HL-60 (cell line): ENCODE results near the gene CYS1.
"Not testable (repeated sequence)": the region's sequence is repeated elsewhere in the genome, so short reads cannot be mapped to it uniquely, and the experiment has no call there.

ENCODE experiments used
- GABPA ChIP-seq: IDR thresholded peaks from 2 replicates; pipeline ENCODE4 v1.6.1; 2012; ENCODE audit warnings: low read depth
- POLR2AphosphoS5 ChIP-seq: IDR thresholded peaks from 2 replicates; pipeline ENCODE4 v1.6.1; 2012; ENCODE audit warnings: low read depth
- SPI1 ChIP-seq: IDR thresholded peaks from 2 replicates; pipeline ENCODE4 v1.6.1; 2012; ENCODE audit warnings: low read depth, mild to moderate bottlenecking, borderline replicate concordance
- TF ChIP-seq, protein P1 (sequence below): IDR thresholded peaks from 2 replicates; pipeline ENCODE4 v1.6.1; 2012; ENCODE audit warnings: low read depth; ENCODE audit not compliant: insufficient replicate concordance
- TF ChIP-seq, protein P2 (sequence below): IDR thresholded peaks from one replicate; pipeline ENCODE4 v1.5.1; 2011; ENCODE audit warnings: low read length, control low read depth, inconsistent platforms; ENCODE audit not compliant: insufficient read depth

DNA sequence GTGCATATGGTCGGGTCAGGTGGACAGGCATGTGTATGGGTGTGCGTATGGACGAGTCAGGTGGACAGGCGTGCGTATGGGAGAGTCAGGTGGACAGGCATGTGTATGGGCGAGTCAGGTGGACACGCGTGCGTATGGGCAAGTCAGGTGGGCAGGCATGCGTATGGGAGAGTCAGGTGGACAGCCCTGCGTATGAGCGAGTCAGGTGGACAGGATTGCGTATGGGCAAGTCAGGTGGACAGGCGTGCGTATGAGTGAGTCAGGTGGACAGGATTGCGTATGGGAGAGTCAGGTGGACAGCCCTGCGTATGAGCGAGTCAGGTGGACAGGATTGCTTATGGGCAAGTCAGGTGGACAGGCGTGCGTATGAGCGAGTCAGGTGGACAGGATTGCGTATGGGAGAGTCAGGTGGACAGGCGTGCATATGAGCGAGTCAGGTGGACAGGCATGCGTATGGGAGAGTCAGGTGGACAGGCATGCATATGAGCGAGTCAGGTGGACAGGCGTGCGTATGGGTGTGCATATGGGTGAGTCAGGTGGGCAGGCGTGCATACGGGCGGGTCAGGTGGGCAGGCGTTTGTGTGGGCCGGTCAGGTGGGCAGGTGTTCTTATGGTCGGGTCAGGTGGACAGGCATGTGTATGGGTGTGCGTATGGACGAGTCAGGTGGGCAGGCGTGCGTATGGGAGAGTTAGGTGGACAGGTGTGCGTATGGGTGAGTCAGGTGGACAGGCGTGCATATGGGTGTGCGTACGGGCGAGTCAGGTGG lies 66.4 kb downstream of the CYS1 start:
- TF ChIP-seq, protein P1, sequence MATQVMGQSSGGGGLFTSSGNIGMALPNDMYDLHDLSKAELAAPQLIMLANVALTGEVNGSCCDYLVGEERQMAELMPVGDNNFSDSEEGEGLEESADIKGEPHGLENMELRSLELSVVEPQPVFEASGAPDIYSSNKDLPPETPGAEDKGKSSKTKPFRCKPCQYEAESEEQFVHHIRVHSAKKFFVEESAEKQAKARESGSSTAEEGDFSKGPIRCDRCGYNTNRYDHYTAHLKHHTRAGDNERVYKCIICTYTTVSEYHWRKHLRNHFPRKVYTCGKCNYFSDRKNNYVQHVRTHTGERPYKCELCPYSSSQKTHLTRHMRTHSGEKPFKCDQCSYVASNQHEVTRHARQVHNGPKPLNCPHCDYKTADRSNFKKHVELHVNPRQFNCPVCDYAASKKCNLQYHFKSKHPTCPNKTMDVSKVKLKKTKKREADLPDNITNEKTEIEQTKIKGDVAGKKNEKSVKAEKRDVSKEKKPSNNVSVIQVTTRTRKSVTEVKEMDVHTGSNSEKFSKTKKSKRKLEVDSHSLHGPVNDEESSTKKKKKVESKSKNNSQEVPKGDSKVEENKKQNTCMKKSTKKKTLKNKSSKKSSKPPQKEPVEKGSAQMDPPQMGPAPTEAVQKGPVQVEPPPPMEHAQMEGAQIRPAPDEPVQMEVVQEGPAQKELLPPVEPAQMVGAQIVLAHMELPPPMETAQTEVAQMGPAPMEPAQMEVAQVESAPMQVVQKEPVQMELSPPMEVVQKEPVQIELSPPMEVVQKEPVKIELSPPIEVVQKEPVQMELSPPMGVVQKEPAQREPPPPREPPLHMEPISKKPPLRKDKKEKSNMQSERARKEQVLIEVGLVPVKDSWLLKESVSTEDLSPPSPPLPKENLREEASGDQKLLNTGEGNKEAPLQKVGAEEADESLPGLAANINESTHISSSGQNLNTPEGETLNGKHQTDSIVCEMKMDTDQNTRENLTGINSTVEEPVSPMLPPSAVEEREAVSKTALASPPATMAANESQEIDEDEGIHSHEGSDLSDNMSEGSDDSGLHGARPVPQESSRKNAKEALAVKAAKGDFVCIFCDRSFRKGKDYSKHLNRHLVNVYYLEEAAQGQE = not testable (repeated sequence)
- TF ChIP-seq, protein P2, sequence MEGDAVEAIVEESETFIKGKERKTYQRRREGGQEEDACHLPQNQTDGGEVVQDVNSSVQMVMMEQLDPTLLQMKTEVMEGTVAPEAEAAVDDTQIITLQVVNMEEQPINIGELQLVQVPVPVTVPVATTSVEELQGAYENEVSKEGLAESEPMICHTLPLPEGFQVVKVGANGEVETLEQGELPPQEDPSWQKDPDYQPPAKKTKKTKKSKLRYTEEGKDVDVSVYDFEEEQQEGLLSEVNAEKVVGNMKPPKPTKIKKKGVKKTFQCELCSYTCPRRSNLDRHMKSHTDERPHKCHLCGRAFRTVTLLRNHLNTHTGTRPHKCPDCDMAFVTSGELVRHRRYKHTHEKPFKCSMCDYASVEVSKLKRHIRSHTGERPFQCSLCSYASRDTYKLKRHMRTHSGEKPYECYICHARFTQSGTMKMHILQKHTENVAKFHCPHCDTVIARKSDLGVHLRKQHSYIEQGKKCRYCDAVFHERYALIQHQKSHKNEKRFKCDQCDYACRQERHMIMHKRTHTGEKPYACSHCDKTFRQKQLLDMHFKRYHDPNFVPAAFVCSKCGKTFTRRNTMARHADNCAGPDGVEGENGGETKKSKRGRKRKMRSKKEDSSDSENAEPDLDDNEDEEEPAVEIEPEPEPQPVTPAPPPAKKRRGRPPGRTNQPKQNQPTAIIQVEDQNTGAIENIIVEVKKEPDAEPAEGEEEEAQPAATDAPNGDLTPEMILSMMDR = not testable (repeated sequence)
- TF ChIP-seq GABPA, POLR2AphosphoS5, SPI1: not testable (repeated sequence)
